Stromal cell of bone marrow (primary cell): Measurements from ENCODE around the gene TLR8.
A peak's percentile ranks its signal among the peaks of the same experiment; 100 is the strongest.
"Not testable (repeated sequence)": the region's sequence is repeated elsewhere in the genome, so short reads cannot be mapped to it uniquely, and the experiment has no call there.

ENCODE experiments used
- DNase-seq: peaks from one replicate; pipeline ENCODE4 v3.0.0-alpha.2; 2012; ENCODE audit warnings: low read depth

The TLR8 gene

DNA sequence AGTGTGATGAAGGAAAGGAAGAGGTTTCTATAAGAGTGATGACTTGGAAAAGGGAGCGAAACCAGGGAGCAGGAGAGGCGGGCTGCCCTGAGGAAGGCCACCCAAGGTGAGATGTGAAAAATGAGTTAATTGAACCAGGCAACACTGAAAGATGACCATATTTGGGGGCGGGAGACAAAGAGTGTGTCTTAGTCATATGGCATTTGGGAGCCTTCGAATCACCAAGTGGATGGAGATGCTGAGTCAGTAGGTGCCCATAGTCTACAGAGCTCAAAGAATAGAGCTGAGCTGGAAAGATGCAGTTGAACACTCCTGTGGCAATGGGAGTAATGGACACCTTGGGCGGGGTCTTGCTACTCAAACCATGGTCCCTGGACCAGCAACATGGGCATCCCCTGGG, 8.3 kb upstream of the TLR8 start:
- DNase-seq: no peak

DNA sequence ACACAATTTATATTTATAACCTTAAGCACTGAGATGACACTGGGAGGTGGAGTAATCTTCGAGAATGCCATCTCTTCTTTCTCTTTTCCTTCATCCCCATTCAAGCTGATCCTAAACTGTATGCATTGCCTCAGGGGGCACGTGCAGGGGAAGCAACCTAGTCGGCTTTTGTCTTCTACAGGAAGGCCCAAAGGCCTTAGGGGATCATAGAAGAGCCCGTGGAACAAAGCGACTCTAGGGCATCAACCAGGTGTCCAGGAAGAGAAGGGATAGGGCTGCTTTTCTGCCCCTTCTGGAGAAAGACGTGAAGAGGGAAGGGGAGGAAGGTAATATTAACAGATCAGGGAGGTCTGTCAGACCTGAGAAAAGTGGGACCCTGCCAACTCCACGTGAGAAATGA, 6.9 kb upstream of the TLR8 start:
- no peak for DNase-seq

DNA sequence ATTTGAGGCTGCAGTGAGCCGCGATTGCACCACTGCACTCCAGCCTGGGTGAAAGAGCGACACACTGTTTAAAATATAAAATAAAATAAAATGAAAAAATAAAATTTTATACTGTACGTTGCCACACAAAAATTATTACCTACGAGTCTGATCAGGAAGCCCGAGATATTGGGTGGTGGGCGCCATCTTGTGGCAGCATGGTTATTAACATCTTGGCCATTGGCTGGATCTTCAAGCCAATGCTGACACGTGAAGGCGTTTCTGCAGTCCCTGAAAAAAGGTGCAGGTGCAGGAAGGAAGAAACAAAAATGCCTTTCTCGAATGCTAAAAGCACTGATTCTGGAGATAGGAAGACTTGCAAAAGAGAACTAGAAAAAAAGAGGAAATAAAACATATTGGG, 4.9 kb upstream of the TLR8 start:
- no peak for DNase-seq

DNA sequence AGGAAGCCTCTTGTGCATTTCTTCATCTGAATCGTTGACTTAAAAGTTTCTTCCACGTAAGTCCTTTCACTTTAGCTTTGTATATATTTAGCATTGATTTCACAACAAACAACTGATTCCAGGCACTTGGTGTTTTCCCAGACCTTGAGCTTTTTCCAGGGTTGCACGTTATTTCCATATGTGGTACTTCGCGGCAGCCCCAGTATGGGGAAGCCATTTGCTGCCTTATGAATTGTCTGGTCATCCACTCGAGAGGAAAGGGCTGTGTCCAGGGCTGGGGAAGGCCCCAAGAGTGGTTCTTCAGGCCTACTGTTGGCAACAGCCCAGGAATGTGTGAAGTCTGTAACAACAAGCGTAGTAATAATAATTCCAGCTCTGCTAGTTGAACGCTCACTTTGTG, 2.8 kb upstream of the TLR8 start:
- DNase-seq: no peak

DNA sequence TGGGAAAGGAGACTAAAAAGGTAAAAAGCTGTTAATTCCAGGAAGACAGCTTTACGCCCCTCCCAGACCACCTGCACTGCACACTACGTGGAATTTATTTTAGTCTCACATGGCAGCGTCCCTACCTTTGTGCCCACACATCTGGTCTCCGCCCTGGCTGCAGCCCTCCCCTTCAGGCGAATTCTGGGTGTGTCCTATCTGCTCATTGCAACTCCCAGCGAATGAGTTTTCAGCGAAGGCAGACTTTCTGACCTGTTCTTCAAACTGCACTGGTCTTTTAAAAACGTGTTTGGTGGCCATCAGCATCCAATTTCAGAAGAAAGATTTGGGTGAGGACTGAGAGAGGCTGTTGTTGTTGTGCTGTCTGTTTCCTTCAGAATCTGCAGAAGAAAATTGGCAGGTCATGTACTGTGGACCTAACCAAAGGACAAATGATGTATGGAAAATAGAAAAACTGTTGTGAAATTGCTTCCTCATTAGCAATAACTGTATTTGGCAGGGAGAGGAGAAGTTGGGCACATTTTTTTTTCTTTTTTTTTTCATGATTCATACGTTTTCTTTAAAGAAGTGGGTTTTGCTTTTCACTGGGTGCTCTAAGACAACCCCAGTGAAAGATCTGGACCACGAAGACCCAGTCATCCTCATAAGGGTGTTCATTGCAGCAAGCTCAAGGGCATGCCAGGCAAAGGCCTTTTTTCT, 4.2 kb downstream of the TLR8 start:
- DNase-seq: no peak

DNA sequence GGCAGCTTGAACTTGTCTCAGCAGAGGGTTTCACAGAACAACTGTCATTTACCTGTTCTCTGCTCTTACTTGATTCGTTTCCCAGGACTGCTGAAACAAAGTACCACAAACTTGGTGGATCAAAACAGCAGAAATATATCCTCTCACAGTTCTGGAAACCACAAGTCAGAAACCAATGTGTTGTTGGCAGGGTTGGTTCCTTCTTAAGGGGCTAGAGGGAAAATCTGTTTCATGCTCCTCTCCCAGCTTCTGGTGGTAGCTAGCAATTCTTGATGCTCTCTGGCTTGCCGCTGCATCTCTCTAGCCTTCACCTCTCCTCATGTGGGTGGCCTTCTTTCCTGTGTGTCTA, 4.7 kb downstream of the TLR8 start:
- DNase-seq: no peak

DNA sequence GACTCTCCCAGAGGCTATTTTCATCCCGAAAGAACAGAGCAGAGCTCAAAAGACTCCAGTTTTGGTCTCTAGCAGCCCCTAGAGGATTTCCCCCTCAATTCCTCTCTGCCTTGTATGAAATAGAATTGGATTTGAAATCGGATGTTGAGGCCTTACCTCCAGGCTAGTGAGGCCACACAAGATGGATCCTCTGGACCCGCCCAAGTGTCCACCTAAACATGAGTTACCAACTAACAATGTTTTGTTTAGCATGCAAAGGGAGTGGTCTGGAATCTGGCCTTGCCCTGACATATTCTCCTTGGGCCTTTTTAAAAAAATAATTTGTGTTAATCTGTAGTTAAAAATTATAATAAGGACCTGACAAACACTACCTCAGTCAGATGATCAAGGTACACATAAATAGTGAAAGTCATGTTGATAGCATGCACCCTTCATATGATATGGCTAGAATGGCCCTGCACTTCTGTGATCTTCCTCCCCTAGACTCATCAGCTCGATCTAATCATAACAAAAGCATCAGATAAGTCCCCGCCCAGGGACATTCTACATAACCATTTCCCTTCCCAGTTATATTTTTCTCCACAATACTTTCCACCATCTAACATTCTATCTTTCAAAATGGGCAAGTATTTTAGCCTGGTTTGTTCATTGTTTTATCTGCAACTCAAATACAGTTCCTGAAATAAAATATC, 6.5 kb downstream of the TLR8 start:
- no peak for DNase-seq

DNA sequence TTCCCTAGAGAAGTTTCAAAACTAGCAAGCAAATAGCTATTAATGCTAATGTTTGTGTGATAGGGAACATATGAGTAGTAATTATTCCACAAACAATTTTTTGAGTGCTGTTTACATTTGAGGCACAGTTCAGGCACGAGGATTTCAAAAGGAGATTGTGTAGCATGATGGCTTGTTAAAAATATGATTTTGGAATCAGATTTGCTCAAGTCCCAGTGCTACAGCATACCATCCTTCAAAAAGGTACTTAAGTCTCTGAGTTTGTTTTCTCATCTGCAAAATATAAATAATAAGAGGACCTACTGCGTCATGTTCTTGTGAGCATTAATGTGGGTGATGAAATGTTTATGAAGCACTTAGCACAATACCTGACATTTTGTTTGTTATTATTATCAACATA, 11.3 kb downstream of the TLR8 start:
- DNase-seq: no peak

DNA sequence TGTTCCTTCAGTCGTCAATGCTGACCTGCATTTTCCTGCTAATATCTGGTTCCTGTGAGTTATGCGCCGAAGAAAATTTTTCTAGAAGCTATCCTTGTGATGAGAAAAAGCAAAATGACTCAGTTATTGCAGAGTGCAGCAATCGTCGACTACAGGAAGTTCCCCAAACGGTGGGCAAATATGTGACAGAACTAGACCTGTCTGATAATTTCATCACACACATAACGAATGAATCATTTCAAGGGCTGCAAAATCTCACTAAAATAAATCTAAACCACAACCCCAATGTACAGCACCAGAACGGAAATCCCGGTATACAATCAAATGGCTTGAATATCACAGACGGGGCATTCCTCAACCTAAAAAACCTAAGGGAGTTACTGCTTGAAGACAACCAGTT, 12.6 kb downstream of the TLR8 start:
- no peak for DNase-seq

DNA sequence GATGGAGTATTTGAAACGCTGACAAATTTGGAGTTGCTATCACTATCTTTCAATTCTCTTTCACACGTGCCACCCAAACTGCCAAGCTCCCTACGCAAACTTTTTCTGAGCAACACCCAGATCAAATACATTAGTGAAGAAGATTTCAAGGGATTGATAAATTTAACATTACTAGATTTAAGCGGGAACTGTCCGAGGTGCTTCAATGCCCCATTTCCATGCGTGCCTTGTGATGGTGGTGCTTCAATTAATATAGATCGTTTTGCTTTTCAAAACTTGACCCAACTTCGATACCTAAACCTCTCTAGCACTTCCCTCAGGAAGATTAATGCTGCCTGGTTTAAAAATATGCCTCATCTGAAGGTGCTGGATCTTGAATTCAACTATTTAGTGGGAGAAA, 13.2 kb downstream of the TLR8 start:
- DNase-seq: no peak

DNA sequence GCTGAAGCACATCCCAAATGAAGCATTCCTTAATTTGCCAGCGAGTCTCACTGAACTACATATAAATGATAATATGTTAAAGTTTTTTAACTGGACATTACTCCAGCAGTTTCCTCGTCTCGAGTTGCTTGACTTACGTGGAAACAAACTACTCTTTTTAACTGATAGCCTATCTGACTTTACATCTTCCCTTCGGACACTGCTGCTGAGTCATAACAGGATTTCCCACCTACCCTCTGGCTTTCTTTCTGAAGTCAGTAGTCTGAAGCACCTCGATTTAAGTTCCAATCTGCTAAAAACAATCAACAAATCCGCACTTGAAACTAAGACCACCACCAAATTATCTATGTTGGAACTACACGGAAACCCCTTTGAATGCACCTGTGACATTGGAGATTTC, 14.6 kb downstream of the TLR8 start:
- no peak for DNase-seq

DNA sequence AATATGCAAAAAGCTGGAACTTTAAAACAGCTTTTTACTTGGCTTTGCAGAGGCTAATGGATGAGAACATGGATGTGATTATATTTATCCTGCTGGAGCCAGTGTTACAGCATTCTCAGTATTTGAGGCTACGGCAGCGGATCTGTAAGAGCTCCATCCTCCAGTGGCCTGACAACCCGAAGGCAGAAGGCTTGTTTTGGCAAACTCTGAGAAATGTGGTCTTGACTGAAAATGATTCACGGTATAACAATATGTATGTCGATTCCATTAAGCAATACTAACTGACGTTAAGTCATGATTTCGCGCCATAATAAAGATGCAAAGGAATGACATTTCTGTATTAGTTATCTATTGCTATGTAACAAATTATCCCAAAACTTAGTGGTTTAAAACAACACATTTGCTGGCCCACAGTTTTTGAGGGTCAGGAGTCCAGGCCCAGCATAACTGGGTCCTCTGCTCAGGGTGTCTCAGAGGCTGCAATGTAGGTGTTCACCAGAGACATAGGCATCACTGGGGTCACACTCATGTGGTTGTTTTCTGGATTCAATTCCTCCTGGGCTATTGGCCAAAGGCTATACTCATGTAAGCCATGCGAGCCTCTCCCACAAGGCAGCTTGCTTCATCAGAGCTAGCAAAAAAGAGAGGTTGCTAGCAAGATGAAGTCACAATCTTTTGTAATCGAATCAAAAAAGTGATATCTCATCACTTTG, 15.6 kb downstream of the TLR8 start:
- peak; percentile 83 for DNase-seq

DNA sequence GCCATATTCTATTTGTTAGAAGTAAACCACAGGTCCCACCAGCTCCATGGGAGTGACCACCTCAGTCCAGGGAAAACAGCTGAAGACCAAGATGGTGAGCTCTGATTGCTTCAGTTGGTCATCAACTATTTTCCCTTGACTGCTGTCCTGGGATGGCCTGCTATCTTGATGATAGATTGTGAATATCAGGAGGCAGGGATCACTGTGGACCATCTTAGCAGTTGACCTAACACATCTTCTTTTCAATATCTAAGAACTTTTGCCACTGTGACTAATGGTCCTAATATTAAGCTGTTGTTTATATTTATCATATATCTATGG, 16.1 kb downstream of the TLR8 start:
- no peak for DNase-seq

DNA sequence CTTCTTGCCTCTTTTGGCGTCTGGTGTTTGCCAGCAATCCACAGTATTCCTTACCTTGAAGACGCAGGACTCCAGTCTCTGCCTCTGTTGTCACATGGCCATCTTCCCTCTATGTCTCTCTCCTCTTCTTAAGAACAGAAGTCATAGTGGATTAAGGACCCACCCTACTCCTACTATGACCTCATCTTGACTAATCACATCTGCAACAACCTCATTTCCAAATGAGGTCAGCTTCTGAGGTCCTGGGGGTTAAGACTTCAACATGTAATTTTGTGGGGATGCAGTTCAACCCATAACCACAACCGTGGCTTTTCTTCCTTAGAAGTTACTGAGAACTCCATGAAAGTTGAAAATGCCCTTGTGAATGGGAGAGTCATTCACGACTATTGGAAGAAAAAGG, 23.3 kb downstream of the TLR8 start:
- DNase-seq: peak; percentile 48

DNA sequence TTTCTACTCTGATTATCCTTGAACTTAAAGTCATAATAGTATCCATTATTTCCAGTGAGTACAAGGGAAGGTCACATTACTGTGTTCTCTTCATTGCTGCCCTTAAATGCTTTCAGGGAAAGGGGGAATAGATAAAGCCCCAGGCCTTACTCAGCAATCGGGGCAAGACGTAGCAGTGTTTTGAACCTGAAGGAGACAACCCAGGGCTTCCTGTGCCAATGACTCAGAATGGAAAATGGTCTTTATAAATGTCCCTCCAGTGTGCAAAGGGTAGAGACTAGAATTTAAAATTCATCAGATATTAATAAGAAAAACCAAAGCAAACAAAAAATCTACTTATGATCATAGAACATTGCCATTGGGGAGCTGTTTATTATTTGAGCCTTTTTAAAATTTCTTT, 23.7 kb downstream of the TLR8 start:
- DNase-seq: no peak

DNA sequence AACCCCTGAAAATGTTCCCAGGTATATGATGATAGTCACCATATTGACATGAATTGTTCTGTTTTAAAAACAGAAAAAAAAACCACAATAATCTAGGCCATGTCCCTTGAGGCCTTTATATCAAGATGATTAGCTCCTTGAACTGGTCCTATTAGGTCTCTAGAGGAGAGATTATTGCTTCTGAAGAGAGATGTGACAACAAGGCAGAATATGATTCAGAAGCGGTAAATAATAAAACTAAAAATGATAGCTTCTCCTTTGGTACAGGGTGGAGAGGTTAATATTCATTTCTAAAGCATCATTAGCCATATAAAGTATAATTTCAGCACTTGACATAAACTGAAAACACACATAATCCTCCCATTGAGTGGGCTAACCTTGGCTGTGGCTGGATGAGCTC, 25.8 kb downstream of the TLR8 start:
- DNase-seq: no peak

DNA sequence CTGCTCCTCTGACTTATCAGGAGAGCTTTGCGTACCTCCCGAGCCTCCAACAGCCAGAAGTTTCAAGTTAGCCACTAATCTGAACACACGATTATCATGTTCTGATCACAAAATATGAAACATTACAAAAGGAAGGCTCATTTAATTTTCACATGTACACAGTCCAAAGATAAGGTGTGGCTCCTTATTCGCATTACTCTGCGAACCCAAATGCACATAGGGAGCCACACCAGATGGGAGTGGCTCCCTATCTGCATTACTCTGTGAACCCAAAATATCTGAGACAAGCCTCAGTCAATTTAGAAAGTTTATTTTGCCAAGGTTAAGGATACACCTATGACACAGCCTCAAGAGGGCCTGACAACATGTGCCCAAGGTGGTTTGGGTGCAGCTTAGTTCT, 28.4 kb downstream of the TLR8 start:
- no peak for DNase-seq

DNA sequence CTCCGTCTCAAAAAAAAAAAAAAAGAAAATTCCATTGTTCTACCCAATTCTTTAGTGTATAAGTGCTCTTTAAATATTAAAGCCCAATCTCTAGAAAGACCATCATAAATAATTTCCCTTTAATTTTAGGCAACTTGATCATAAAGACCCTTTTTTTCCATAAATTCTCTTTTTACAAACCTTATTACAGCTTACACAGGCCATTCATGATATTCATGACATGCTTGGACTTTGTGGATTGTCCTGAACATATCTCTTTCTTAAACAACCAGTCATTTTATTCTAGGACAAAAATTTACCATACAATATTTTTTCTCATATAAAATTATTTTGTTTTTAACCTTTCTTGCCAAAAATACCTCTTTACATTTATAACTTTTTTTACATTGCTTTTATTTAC, 30.5 kb downstream of the TLR8 start:
- DNase-seq: no peak

DNA sequence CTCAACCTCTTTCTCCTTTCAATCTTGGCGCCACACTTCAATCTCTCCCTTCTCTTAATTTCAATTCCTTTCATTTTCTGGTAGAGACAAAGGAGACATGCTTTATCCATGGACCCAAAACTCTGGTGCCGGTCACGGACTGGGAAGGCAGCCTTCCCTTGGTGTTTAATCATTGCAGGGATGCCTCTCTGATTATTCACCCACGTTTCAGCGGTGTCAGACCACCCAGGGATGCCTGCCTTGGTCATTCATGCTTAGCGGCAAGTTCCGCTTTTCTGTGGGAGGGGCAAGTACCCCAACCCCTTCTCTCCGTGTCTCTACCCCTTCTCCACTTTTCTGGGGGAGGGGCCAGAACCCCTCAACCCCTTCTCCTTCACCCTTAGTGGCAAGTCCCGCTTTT, 34.1 kb downstream of the TLR8 start:
- DNase-seq: not testable (repeated sequence)

DNA sequence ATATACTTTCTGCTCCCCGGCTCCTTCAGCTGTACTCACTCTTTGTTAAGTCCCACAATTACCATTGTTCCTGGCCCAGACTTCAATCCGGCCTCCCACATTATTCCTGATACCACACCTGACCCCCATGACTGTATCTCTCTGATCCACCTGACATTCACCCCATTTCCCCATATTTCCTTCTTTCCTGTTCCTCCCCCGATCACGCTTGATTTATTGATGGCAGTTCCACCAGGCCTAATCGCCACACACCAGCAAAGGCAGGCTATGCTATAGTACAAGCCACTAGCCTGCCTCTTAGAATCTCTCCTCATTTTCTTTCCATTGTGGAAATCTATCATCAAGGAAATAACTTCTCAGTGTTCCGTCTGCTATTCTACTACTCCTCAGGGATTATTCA, 37.2 kb downstream of the TLR8 start:
- not testable (repeated sequence) for DNase-seq

DNA sequence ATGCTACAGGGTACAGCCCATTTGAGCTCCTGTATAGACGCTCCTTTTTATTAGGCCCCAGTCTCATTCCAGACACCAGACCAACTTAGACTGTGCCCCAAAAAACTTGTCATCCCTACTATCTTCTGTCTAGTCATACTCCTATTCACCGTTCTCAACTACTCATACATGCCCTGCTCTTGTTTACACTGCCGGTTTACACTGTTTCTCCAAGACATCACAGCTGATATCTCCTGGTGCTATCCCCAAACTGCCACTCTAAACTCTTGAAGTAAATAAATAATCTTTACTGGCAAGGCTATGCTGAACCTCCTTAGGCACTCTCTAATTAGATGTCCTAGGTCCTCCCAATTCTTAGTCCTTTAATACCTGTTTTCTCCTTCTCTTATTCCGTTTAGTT, 38.0 kb downstream of the TLR8 start:
- DNase-seq: not testable (repeated sequence)

DNA sequence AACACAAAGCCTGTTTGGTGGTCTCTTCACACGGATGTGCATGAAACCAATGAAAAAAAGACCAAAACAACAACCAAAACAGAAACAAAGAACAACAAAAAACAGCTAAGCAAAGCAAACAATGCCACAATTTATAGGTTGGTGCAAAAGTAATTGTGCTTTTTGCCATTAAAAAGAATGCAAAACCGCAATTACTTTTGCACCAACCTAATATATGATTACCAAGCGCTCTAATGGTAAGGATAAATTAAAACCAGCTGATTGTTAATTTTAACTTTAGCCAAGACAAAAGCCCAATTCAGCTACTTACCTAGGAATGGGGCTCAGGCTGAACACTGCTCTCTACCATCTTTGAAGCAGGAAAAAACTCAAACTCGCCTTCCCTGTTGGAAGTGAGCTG, 39.1 kb downstream of the TLR8 start:
- no peak for DNase-seq

DNA sequence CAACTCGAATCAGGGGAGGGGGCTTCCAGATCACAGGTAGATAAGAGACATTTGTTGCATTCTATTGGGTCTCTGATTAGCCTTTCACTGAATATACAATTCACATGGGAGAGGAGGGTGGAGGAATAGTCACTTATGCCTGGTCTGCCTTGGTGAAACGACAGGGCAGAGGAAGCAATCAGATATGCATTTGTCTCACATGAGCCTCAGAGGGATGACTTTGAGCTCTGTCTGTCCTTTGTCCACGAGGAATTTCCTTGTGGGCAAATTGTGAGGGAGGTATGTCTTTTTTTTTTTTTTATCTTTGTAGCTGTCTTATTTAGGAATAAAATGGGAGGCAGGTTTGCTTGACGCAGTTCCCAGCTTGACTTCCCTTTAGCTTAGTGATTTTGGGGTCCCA, 40.0 kb downstream of the TLR8 start:
- no peak for DNase-seq
